ENCODE measurements around the gene RBMS1.
A peak's percentile ranks its signal among the peaks of the same experiment; 100 is the strongest.

RBMS1 gene

GRCh38 chr2:160298960-160299359, 194.6 kb downstream of the RBMS1 start:
- DNase-seq: peak; percentile 75

GRCh38 chr2:160295519-160296207, 197.9 kb downstream of the RBMS1 start:
- no peak for DNase-seq

DNA sequence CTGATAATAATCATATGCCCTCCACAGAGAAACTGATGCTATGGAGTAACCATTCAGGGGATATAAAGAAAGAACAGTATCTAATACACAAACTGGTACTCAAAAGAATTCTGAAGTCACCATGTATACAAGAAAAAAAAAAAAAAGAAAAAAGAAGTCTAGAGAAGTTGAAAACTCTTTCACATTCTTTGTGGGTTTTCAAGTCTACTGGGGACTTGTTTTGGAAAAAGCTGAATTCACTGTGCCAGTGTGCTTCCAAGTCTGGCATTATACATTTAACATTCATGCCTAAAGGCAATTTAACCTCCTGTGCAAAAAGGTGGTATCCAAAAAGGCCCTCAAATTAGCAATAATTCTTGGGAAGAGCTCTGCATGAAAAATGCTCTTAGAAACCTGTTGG, 198.7 kb downstream of the RBMS1 start:
- peak; percentile 34 for DNase-seq

DNA sequence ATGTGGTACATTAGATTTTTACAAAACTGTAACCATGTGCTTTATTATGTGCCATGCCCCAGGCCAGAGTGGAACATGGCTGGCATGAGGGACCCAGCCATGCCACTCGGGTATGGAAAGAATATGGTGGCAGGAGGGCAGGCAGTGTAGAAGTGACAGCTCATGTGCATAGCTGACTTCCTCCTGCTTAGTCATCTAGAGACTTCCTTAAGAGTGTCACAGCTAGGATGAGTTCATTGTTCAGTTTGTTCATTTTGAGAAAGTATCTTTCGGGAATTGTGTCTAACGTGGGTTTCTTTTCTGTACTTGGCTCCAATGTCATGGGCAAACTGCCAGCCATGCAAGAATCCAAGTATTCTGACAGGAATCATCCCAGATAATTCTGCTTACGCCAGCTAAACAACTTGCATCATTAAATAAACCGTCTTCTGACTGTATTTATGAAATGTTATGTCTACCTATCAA, 199.2 kb downstream of the RBMS1 start:
- peak; percentile 93 for DNase-seq

- peak; percentile 94 for DNase-seq
Measured at GRCh38 chr2:160293391-160294091, 200.1 kb downstream of the RBMS1 start.

- DNase-seq: no peak
Measured at GRCh38 chr2:160292225-160292624, 201.4 kb downstream of the RBMS1 start.

GRCh38 chr2:160291382-160291781, 202.2 kb downstream of the RBMS1 start:
- DNase-seq: no peak

GRCh38 chr2:160290598-160290997, 203.0 kb downstream of the RBMS1 start:
- DNase-seq: no peak

GRCh38 chr2:160289831-160290230, 203.8 kb downstream of the RBMS1 start:
- no peak for DNase-seq

- DNase-seq: no peak
Measured at GRCh38 chr2:160289126-160289525, 204.5 kb downstream of the RBMS1 start.

- DNase-seq: peak; percentile 81
Measured at GRCh38 chr2:160288324-160288723, 205.3 kb downstream of the RBMS1 start.

DNA sequence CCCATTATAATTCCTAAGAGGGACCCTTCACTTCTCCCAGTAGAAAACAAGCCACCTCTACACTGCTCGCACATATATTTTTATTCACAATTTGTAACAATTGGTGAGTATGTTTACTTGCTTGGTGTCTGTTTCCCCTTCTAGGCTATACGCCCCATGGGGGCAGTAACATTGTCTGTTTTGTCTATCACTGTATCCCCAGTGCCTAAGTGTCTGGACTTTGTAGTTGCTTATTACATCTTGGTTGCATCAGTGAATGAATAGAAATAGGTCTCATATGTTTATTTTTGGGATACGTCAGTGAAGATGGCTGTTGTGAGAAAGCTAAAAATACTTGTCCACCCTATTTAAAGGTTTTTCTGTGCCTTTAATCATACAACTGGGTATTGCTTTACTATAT, 206.1 kb downstream of the RBMS1 start:
- DNase-seq: peak; percentile 83

- no peak for DNase-seq
Measured at GRCh38 chr2:160286551-160286950, 207.1 kb downstream of the RBMS1 start.

GRCh38 chr2:160283675-160284074, 209.9 kb downstream of the RBMS1 start:
- DNase-seq: no peak

- no peak for DNase-seq
Measured at GRCh38 chr2:160282063-160282580, 211.5 kb downstream of the RBMS1 start.

DNA sequence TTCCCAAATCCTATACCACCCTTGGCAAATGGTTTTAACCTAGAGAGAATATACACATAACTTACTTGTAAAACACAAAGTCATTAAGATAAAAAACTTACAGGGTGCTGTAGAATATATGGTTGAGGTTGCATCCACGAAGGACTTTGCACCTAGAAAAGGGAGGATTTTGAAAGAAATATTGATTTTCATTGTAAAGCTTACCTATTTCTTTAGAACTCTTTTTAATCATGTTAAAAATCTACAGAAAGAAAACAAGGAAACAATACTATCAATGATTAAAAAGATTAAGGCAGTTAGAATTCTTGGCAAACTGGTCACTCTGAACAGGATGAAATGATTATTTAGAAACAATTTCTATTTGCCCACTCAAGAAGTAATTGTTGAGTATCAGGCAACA, 212.4 kb downstream of the RBMS1 start:
- DNase-seq: no peak

- peak; percentile 57 for DNase-seq
Measured at GRCh38 chr2:160279813-160280465, 213.7 kb downstream of the RBMS1 start.

DNA sequence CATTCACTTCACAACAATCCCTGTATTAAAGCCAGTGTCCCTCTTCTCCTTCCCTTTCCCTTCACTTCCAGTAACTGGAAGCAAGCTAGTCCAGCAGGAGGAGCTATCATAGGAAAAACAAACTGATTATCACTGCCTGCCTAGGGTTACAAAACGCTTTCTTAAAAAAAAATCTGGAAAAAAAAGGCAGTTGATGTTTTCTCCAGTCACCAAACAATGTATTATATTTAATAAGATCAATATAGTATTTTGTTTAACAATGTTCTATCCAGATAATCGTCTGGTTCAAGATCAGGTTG, 214.8 kb downstream of the RBMS1 start:
- DNase-seq: no peak

DNA sequence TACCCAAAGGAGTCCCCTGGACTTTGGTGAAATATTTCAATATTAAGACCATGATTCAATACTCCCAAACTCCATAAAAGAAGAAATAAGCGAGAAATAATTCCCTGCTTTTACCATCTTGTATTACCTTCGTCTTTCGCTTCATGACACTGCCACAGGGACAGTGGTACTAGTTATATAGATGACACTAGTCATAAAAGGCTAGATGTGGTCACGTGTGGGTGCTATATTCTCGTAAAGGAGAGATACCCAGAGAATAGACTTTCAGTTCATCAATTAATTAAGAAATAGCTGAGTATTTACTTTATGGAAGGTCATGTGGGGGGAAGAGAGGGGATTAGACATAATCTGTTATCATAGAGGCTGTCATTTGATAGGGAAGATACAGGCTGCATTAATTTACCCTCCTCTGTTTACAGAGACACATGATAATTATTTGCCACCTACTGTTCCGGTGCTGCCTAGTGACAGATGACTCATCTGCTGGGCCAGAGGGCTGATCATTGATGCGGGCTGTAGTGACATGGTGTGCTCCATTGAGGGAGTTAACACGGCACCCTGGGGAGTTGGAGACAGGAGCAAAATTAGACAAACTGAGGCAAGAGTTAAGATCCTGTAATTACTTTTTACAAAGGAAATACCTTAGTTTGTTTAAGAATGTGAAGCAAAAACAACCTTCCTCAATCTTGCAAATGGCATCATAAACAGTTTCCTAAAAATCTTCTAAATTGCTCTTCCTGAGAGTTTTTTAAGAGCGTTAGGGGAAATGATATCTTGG, 215.3 kb downstream of the RBMS1 start:
- no peak for DNase-seq

DNA sequence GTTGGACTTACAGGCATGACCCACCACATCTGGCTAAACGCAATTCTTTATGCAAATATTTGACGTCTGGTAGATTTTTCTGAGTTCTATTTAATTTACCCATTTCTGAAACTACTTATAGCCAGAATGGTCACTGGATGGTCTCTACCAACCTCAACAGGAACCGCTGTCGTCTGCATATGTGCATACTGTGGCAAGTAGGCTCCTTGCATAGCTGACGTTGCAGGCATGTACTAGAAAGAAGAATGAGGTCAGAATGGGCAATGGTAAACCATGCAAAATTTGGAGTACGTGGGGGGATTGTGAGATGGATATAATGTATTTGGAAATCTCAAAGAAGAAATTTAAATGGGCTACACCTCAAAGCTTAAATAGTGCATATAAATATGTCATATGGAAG, 216.5 kb downstream of the RBMS1 start:
- DNase-seq: no peak

- no peak for DNase-seq
Measured at GRCh38 chr2:160275656-160276055, 218.0 kb downstream of the RBMS1 start.

GRCh38 chr2:160271171-160272086, 222.2 kb downstream of the RBMS1 start:
- no peak for DNase-seq

All from fibroblast of skin of back (primary cell).